ENCODE results near the gene PPP2R2C.

DNA sequence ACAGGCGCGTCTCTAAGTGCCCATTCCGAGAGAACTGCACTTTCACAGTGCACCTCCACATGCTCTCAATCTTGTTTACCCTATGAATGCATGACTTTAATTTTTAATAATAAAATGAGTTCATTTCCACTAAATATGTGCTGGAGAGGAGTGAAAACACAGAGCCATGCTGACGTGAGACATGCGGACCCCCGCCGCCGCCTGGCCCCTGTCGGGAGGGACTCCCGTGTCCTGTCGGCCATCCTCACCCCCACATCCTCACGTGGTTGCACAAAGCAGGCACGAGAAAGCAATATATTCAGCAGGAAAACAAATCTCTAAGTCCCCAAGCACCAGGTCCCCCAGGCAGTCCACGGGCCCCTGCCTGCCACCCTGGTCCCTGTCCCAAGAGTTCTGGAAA, 23.1 kb downstream of the PPP2R2C start:
- TF ChIP-seq EP300 (IDR thresholded peaks at IDR 0.05) (no peak), POLR2A (IDR thresholded peaks at IDR 0.05; ENCODE audit: low read depth) (no peak), POLR2AphosphoS5 (IDR thresholded peaks at IDR 0.05) (no peak)
- TF ChIP-seq, protein P1, sequence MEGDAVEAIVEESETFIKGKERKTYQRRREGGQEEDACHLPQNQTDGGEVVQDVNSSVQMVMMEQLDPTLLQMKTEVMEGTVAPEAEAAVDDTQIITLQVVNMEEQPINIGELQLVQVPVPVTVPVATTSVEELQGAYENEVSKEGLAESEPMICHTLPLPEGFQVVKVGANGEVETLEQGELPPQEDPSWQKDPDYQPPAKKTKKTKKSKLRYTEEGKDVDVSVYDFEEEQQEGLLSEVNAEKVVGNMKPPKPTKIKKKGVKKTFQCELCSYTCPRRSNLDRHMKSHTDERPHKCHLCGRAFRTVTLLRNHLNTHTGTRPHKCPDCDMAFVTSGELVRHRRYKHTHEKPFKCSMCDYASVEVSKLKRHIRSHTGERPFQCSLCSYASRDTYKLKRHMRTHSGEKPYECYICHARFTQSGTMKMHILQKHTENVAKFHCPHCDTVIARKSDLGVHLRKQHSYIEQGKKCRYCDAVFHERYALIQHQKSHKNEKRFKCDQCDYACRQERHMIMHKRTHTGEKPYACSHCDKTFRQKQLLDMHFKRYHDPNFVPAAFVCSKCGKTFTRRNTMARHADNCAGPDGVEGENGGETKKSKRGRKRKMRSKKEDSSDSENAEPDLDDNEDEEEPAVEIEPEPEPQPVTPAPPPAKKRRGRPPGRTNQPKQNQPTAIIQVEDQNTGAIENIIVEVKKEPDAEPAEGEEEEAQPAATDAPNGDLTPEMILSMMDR (IDR thresholded peaks at IDR 0.05): no peak
